Right atrium auricular region (tissue), 2 donors: ENCODE data around the gene ILF3. TPM values are rescaled to one million over a fixed set of nuclear protein-coding genes. Genes with fewer than 3 reads are reported as not detected.

Experiments used
- DNase-seq: peaks from one replicate; pipeline ENCODE4 v3.0.0-alpha.2; 2019; ENCODE audit warnings: low spot score
- H3K27ac ChIP-seq, 2 donors: fragments of 200-600 bp; sonication (generic); 1 replicate in 1 of 2; 2 replicates in 1 of 2; pipeline ENCODE4 v1.5.1; 2016 to 2019
- H3K27me3 ChIP-seq, 2 donors: fragments of 200-600 bp; sonication (generic); one replicate each; pipeline versions ENCODE4 v1.5.1 to v1.6.0; 2017 to 2019
- H3K36me3 ChIP-seq: fragments of 200-600 bp; sonication (generic); one replicate; pipeline ENCODE4 v1.5.1; 2016
- H3K4me1 ChIP-seq, 2 donors: fragments of 200-600 bp; sonication (generic); one replicate each; pipeline versions ENCODE4 v1.5.1 to v1.6.0; 2017 to 2019
- H3K4me3 ChIP-seq, 2 donors: fragments of 200-600 bp; sonication (generic); 1 replicate in 1 of 2; 2 replicates in 1 of 2; pipeline ENCODE4 v1.5.1; 2017 to 2019; ENCODE audit warnings: mild to moderate bottlenecking in 1 of 2, moderate library complexity in 1 of 2
- H3K9me3 ChIP-seq, 2 donors: fragments of 200-600 bp; sonication (generic); one replicate each; pipeline ENCODE4 v1.5.1; 2019
- total RNA-seq, 2 donors: library from RNA; depleted of rRNA; stranded (reverse); fragments of >200 nt; gene quantifications; one replicate each; pipeline ENCODE4 v1.1.0, GENCODE V29; 2016
- TF ChIP-seq, protein P1 (sequence below), 2 donors: fragments of 200-600 bp; sonication (generic); IDR thresholded peaks; one replicate each; pipeline ENCODE4 v1.5.1; 2019; ENCODE audit warnings: antibody characterized with exemption in 2 of 2

The ILF3 gene
- total RNA-seq, 2 donors from 2014 or later, result 59.2 to 75.1 TPM

DNA sequence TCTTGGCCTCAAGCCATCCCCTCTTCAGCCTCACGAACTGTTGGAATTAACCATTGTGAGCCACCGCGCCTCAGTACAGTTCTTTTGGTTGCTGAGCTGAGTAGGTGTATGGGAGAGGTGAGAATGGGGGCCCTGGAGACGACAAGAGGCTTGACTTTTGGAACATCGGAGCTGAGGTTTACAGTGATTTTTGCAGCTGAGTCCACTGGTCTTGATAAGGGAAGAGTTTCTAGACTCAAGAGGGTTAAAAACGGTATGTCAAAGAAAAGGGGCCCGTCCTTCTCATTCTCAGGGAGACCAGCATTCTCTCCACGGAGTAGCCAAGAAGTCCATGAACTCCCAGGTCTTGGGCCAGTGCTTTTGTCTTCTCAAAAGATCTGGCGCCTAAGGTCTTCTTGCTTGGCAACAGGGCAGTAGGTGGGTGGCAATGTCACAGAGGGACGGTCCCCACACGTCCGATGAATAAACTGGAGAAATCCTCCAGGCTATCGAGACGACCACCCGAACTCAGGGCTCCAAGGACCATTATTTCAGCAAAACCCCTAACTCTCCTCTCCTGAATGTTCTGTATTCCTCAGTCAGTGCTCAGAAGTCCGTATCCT, 40.7 kb downstream of the ILF3 start:
- Histone ChIP-seq H3K27me3 (no peaks in the 10 kb centered on the region), H3K4me3 (no peak overlapping the region), H3K9me3 (no peaks in the 10 kb centered on the region), H3K4me1 (peaks cover 0 to 16% of the 10 kb centered on the region in 2 donors), H3K36me3 (peaks cover 23% of the 10 kb centered on the region), H3K27ac (no peak overlapping the region)
- DNase-seq, result no peak
- TF ChIP-seq, protein P1, sequence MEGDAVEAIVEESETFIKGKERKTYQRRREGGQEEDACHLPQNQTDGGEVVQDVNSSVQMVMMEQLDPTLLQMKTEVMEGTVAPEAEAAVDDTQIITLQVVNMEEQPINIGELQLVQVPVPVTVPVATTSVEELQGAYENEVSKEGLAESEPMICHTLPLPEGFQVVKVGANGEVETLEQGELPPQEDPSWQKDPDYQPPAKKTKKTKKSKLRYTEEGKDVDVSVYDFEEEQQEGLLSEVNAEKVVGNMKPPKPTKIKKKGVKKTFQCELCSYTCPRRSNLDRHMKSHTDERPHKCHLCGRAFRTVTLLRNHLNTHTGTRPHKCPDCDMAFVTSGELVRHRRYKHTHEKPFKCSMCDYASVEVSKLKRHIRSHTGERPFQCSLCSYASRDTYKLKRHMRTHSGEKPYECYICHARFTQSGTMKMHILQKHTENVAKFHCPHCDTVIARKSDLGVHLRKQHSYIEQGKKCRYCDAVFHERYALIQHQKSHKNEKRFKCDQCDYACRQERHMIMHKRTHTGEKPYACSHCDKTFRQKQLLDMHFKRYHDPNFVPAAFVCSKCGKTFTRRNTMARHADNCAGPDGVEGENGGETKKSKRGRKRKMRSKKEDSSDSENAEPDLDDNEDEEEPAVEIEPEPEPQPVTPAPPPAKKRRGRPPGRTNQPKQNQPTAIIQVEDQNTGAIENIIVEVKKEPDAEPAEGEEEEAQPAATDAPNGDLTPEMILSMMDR (IDR thresholded peaks at IDR 0.05), result no peak

DNA sequence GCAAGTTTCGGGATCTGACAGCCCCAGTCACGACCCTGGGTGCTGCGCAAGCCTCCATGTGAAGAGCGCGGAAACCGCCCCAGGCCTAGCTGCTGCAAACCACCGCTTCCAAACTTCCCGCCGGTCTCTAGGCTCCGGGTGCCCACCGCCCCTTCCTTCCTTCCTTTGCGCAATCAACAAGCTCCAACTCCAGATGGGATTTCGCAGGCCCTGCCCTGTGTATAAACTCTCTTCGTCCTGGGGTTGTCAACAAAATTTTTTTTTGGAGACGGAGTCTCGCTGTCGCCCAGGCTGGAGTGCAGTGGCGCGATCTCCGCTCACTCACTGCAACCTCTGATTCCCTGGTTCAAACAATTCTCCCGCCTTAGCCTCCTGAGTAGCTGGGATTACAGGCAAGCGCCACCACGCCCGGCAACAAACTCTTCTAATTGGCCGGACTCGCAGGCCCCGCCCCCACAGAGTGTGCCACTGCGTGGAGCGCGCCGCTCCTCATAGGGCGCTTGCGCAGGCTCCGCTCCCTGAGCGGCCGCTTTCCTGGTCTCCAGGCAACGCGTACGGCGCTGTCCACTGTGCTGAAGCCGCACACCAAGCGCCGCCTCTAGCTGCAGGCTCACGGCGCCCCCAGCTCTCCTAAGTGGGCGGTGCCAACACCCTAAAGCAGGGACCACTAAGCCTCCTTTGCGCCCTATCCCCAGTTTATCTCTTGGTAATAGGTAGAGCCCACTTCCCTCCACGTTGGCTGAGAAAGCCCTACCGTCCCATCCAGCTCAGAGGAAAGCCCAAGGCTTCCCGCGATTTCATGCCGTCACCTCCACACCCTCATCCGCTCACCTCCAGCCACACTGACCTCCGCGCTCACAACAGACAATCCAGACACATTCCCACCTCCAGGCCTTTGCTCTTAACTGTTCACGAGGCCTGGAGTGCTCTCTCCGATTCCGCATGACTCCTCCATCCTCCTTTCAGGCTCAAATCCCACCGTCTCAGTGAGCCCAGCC, 41.6 kb downstream of the ILF3 start:
- TF ChIP-seq, protein P1 (IDR thresholded peaks at IDR 0.05), result no peak

DNA sequence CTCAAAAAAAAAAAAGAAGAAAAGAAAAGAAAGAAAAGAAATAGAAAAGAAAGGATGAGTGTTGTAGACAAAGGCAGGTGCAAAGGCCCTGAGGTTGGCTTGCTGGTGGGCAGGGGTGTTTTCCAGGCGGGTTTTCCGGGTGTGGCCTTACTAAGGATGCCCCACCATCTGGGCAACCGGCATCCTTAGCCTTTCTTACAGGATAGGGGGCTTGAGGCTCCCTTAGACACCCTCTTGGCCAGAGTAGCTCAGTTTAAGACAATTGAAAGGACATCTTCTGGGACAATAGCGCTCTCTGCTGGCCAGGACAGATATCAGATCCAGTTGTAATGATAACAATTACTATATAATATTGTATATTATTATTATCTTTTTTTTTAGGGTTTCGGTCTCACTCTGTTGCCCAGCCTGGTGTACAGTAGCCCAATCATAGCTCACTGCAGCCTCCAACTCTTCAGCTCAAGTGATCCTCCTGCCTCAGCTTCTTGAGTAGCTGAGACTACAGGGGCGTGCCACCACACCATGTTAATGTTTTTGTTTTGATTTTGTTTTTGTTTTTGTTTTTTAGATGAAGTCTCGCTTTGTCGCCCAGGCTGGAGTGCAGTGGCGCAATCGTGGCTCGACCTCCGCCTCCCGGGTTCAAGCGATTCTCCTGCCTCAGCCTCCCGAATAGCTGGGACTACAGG, 45.6 kb downstream of the ILF3 start:
- H3K9me3 ChIP-seq, result no peaks in the 10 kb centered on the region
- no peaks in the 10 kb centered on the region for H3K36me3 ChIP-seq
- no peak for DNase-seq
- no peak overlapping the region for H3K27ac ChIP-seq
- TF ChIP-seq, protein P1 (IDR thresholded peaks at IDR 0.05), result peak; percentile 16 to 68
- no peaks in the 10 kb centered on the region for H3K27me3 ChIP-seq
- peaks cover 0 to 30% of the 10 kb centered on the region in 2 donors for H3K4me1 ChIP-seq
- no peak overlapping the region for H3K4me3 ChIP-seq

More for the DNA sequence above, 41.6 kb downstream of the ILF3 start:
- peaks cover 14% of the 10 kb centered on the region for H3K36me3 ChIP-seq
- H3K4me3 ChIP-seq, result peak overlapping the region in 1 of 2 donors; percentile 30
- H3K27me3 ChIP-seq, result no peaks in the 10 kb centered on the region
- peaks cover 0 to 16% of the 10 kb centered on the region in 2 donors for H3K4me1 ChIP-seq
- no peaks in the 10 kb centered on the region for H3K9me3 ChIP-seq
- peak; percentile 92 for DNase-seq
- no peak overlapping the region for H3K27ac ChIP-seq

DNA sequence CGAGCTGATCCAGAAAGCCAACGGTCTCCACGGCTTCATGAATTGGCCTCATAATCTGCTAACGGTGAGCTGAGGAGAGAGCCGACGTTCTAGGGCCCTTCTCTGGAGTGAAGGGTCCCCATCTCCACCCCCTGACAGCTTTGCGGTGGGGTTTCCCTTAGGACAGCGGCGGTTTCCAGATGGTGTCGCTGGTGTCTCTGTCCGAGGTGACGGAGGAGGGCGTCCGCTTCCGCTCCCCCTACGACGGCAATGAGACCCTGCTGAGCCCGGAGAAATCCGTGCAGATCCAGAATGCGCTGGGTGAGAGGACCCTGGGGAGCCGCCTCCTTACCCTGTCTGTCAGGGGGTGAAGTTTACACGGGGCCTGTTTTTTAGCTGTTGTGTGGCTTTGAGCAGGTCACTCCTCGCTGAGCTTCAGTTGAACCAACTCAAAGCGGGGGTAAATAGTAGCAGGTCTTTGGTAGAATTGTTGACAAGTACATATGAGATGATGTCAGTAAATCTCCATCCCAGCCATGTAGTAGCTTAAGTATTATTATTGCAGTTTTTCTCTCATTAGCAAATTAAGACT, 47.9 kb downstream of the ILF3 start:
- no peak for DNase-seq
- Histone ChIP-seq H3K9me3 (no peaks in the 10 kb centered on the region), H3K4me1 (peaks cover 0 to 14% of the 10 kb centered on the region in 2 donors), H3K36me3 (no peaks in the 10 kb centered on the region), H3K27me3 (no peaks in the 10 kb centered on the region), H3K4me3 (peak overlapping the region; percentile 80 to 88), H3K27ac (peak overlapping the region; percentile 56 to 66)
- TF ChIP-seq, protein P1 (IDR thresholded peaks at IDR 0.05), result peak in 1 of 2 donors; percentile 31

DNA sequence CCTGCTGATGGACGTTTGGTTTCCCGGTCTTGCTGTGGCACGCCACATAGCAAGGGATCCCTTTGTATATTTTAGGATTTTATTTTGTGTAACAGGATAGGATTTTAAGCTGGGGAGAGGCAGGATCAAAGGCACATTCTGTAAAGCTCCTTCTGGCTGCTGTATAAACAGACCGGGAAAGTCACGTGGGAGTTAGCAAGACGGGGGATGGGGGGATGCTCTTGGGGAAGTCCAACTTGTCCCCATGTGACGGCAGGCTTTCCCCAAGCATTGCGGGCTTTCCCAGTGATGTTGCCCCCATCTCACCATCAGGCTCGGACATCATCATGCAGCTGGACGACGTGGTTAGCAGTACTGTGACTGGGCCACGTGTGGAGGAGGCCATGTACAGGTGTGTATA, 52.8 kb downstream of the ILF3 start:
- Histone ChIP-seq H3K4me1 (peaks cover 0 to 5% of the 10 kb centered on the region in 2 donors), H3K9me3 (no peaks in the 10 kb centered on the region), H3K27ac (no peak overlapping the region), H3K27me3 (no peaks in the 10 kb centered on the region), H3K36me3 (no peaks in the 10 kb centered on the region), H3K4me3 (no peak overlapping the region)
- DNase-seq, result no peak
- TF ChIP-seq, protein P1 (IDR thresholded peaks at IDR 0.05), result no peak
